ENCODE data around the gene MGAM2. TPM values are rescaled to one million over a fixed set of nuclear protein-coding genes. Genes with fewer than 3 reads are reported as not detected.

The MGAM2 gene
- total RNA-seq, 1 donor from 2014 or later, result not detected

- H3K9me3 Mint-ChIP-seq (ENCODE audit: unreplicated experiment), result no peaks in the 10 kb centered on the region
- no peak overlapping the region for H3K4me3 Mint-ChIP-seq (ENCODE audit: unreplicated experiment)
- H3K4me1 Mint-ChIP-seq (ENCODE audit: low read depth, unreplicated experiment), result no peaks in the 10 kb centered on the region
- no peaks in the 10 kb centered on the region for H3K36me3 Mint-ChIP-seq (ENCODE audit: unreplicated experiment)
- peaks cover under 1% of the 10 kb centered on the region for H3K27me3 Mint-ChIP-seq (ENCODE audit: unreplicated experiment)
- peak; percentile 50 for TF ChIP-seq CTCF (IDR thresholded peaks at IDR 0.05; ENCODE audit: partially characterized antibody, unreplicated experiment)
- H3K27ac Mint-ChIP-seq (ENCODE audit: unreplicated experiment), result no peak overlapping the region
- DNase-seq, result peak; percentile 21
These were observed 41.9 kb downstream of the MGAM2 start for GRCh38 chr7:142153400-142153799.

GRCh38 chr7:142158736-142159496 lies 47.4 kb downstream of the MGAM2 start:
- Mint-ChIP-seq H3K27me3 (ENCODE audit: unreplicated experiment) (peaks cover 3% of the 10 kb centered on the region), H3K9me3 (ENCODE audit: unreplicated experiment) (no peaks in the 10 kb centered on the region), H3K36me3 (ENCODE audit: unreplicated experiment) (no peaks in the 10 kb centered on the region), H3K4me3 (ENCODE audit: unreplicated experiment) (no peak overlapping the region), H3K4me1 (ENCODE audit: low read depth, unreplicated experiment) (no peaks in the 10 kb centered on the region), H3K27ac (ENCODE audit: unreplicated experiment) (no peak overlapping the region)
- TF ChIP-seq CTCF (IDR thresholded peaks at IDR 0.05; ENCODE audit: partially characterized antibody, unreplicated experiment), result no peak
- DNase-seq, result no peak

- Mint-ChIP-seq H3K4me1 (ENCODE audit: low read depth, unreplicated experiment) (no peaks in the 10 kb centered on the region), H3K27me3 (ENCODE audit: unreplicated experiment) (peaks cover 3% of the 10 kb centered on the region), H3K9me3 (ENCODE audit: unreplicated experiment) (no peaks in the 10 kb centered on the region), H3K27ac (ENCODE audit: unreplicated experiment) (no peak overlapping the region), H3K4me3 (ENCODE audit: unreplicated experiment) (no peak overlapping the region), H3K36me3 (ENCODE audit: unreplicated experiment) (no peaks in the 10 kb centered on the region)
- TF ChIP-seq CTCF (IDR thresholded peaks at IDR 0.05; ENCODE audit: partially characterized antibody, unreplicated experiment), result no peak
- DNase-seq, result no peak
These were observed 50.4 kb downstream of the MGAM2 start for GRCh38 chr7:142161921-142162320.

- peaks cover 2% of the 10 kb centered on the region for H3K27me3 Mint-ChIP-seq (ENCODE audit: unreplicated experiment)
- no peak for DNase-seq
- no peak for TF ChIP-seq CTCF (IDR thresholded peaks at IDR 0.05; ENCODE audit: partially characterized antibody, unreplicated experiment)
- no peaks in the 10 kb centered on the region for H3K4me1 Mint-ChIP-seq (ENCODE audit: low read depth, unreplicated experiment)
- H3K4me3 Mint-ChIP-seq (ENCODE audit: unreplicated experiment), result no peak overlapping the region
- no peaks in the 10 kb centered on the region for H3K9me3 Mint-ChIP-seq (ENCODE audit: unreplicated experiment)
- no peaks in the 10 kb centered on the region for H3K36me3 Mint-ChIP-seq (ENCODE audit: unreplicated experiment)
- H3K27ac Mint-ChIP-seq (ENCODE audit: unreplicated experiment), result no peak overlapping the region
These were observed 57.2 kb downstream of the MGAM2 start for GRCh38 chr7:142168746-142169145.

GRCh38 chr7:142172932-142173331 lies 61.4 kb downstream of the MGAM2 start:
- Mint-ChIP-seq H3K9me3 (ENCODE audit: unreplicated experiment) (no peaks in the 10 kb centered on the region), H3K4me3 (ENCODE audit: unreplicated experiment) (no peak overlapping the region), H3K27me3 (ENCODE audit: unreplicated experiment) (no peaks in the 10 kb centered on the region), H3K4me1 (ENCODE audit: low read depth, unreplicated experiment) (no peaks in the 10 kb centered on the region), H3K36me3 (ENCODE audit: unreplicated experiment) (no peaks in the 10 kb centered on the region), H3K27ac (ENCODE audit: unreplicated experiment) (no peak overlapping the region)
- no peak for TF ChIP-seq CTCF (IDR thresholded peaks at IDR 0.05; ENCODE audit: partially characterized antibody, unreplicated experiment)
- DNase-seq, result no peak

Measured in glutamatergic neuron (in vitro differentiated cells).